Kidney tubule cell (primary cell): ENCODE measurements around the gene DROSHA.
"Not testable (repeated sequence)": the region's sequence is repeated elsewhere in the genome, so short reads cannot be mapped to it uniquely, and the experiment has no call there.

Experiments
- DNase-seq: peaks from one replicate; pipeline ENCODE4 v3.0.0-alpha.2; 2018; ENCODE audit warnings: low spot score

The DROSHA gene, protein sequence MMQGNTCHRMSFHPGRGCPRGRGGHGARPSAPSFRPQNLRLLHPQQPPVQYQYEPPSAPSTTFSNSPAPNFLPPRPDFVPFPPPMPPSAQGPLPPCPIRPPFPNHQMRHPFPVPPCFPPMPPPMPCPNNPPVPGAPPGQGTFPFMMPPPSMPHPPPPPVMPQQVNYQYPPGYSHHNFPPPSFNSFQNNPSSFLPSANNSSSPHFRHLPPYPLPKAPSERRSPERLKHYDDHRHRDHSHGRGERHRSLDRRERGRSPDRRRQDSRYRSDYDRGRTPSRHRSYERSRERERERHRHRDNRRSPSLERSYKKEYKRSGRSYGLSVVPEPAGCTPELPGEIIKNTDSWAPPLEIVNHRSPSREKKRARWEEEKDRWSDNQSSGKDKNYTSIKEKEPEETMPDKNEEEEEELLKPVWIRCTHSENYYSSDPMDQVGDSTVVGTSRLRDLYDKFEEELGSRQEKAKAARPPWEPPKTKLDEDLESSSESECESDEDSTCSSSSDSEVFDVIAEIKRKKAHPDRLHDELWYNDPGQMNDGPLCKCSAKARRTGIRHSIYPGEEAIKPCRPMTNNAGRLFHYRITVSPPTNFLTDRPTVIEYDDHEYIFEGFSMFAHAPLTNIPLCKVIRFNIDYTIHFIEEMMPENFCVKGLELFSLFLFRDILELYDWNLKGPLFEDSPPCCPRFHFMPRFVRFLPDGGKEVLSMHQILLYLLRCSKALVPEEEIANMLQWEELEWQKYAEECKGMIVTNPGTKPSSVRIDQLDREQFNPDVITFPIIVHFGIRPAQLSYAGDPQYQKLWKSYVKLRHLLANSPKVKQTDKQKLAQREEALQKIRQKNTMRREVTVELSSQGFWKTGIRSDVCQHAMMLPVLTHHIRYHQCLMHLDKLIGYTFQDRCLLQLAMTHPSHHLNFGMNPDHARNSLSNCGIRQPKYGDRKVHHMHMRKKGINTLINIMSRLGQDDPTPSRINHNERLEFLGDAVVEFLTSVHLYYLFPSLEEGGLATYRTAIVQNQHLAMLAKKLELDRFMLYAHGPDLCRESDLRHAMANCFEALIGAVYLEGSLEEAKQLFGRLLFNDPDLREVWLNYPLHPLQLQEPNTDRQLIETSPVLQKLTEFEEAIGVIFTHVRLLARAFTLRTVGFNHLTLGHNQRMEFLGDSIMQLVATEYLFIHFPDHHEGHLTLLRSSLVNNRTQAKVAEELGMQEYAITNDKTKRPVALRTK (N-terminal part only)

GRCh38 chr5:31531888-31532547 is at the start of gene DROSHA, which contains the start of gene C5orf22:
Gene DROSHA (minus strand): TSS chr5:31532093. CDS start chr5:31529059, 3,034 bp downstream.
Gene C5orf22 (plus strand): TSS chr5:31532301. CDS start chr5:31532393, 92 bp downstream.
- DNase-seq, result peak; percentile 97

GRCh38 chr5:31579558-31579957 is 47.7 kb upstream of the DROSHA start:
- no peak for DNase-seq

- DNase-seq, result no peak
Measured at GRCh38 chr5:31577438-31577837, 45.5 kb upstream of the DROSHA start.

- no peak for DNase-seq
Measured at GRCh38 chr5:31574772-31575171, 42.9 kb upstream of the DROSHA start.

DNA sequence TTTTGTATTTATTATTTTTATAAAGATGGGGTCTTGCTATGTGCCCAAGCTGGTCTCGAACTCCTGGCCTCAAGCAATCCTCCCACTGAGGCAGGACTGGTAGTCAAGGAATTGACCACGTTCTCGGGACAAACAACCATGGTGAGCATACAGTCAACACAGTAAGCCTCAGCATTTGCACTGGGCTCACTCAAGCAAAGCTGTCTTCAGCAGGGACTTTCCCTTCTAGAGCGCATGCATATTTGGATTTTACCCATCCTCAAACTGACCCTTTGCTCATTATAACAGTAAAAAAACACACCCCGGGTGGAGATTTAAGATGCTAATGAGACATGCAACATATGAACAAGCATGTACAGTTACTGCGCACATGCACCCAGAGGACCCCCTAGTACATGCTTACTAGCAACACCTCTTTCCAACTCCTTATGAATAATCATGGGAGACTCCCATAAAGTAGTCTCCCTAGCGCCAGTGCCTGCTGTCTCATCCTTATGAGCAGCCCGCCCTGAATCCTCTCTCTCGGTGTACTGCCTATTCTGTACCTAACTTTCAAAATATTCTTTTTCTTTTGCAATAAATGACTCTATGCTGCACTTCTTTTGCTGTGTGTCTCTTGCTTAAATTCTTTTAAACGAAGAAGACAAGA is 41.7 kb upstream of the DROSHA start:
- peak; percentile 40 for DNase-seq

GRCh38 chr5:31569068-31569467 is 37.2 kb upstream of the DROSHA start:
- no peak for DNase-seq

- DNase-seq, result no peak
Measured at GRCh38 chr5:31568302-31568835, 36.5 kb upstream of the DROSHA start.

DNA sequence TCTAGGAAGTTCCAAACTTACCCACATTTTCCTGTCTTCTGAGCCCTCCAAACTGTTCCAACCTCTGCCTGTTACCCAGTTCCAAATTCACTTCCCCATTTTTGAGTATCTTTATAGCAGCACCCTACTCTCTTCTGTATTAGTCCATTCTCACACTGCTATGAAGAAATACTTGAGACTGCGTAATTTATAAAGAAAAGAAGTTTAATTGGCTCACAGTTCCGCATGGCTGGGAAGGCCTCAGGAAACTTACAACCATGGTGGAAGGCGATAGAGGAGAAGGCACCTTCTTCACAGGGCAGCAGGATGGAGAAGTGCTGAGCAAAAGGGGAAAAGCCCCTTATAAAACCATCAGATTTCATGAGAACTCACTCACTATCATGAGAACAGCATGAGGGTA is 34.5 kb upstream of the DROSHA start:
- not testable (repeated sequence) for DNase-seq

DNA sequence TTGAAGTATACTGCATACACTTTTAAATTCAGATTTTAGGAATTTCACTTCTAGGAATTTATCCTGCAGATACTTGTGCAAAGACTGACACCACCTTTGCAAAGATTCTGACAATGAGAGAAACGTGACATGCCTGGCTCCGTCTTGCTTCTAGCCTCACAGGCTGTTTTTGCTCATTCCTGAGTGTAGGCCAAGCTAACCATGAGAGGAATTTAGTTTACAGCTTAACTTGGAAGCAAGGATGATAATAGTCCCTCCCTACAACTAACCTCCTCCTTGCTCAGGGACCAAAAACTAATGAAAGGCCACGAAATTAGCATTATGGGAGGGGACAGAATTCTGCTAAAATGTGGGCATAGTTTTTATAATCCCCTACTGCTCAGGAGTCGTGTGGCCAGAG is 31.3 kb upstream of the DROSHA start:
- no peak for DNase-seq

GRCh38 chr5:31561946-31562345 is 30.1 kb upstream of the DROSHA start:
- no peak for DNase-seq

DNA sequence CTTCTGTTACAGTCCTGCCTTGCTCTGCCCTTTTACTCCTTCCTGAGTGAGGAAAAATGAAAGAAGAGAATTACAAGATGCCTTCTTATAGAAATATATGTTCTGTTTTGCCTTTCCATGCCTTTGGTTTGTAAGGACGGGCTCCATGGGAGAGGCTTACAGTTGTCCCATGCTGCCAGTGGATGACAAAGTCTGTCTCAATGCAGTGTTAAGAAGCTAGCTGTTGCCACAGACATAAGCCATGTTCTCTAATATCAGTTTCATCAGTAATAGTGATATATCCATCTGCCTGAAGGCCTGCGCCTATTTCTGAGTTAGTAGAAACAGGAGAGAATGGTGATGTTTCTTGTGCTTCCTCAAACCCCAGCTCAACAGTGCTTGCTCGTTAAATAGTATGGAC is 28.0 kb upstream of the DROSHA start:
- no peak for DNase-seq

- no peak for DNase-seq
Measured at GRCh38 chr5:31556461-31556860, 24.6 kb upstream of the DROSHA start.

DNA sequence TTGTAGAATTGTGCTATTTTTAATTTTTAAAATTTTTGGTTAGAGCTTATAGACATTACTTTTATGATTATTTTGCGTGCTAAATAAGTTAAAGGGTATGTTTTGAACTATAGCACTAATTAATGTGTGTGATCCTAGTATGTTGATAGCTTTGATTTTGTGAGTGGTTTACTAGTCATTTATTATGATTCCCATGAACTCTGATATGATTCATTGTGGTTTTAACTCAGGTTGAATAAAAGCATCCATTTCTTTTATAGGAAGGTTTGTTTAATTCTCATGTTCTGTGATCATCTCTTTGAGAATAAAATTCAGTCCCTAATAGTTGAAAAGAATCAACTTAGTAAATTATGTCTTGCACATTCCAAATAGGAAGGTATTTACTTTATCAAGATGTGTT is 22.7 kb upstream of the DROSHA start:
- DNase-seq, result no peak

DNA sequence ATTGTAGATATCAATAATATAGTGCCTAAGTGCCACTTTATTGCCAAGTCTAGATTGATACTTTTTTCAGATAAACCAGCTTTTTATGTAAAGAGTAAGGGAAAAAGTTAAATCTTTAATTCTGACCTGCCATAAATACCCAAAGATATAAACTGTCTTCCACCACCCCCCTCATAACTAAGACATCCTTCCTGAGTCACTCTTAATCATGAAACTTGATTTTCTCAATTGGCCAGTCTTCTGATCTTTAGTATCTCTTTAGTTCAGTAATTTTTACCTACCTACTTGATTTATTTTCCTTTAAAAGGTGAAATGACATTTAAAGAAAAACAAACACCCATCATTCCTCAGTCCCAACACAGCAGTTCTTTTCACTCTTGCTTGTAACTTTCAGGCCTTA is 22.0 kb upstream of the DROSHA start:
- DNase-seq, result no peak

DNA sequence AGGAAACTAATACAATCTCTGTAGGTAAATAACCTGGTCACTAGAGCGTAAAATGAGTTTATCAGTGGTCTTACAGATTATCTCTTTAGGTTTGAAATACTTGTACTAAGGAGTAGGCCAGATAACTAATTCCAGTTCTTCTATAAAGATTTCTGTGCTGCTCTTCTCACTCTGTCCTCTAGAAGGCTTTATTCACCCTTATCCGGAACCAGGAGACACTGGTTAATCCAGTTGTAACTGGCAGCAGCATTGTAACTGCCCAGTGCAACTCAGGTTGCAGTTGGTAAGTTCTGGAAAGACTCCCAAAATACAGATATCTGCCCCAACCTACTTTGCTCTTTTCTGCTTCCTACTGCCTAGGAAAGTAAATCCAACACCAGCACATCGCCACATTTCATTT is 20.0 kb upstream of the DROSHA start:
- no peak for DNase-seq

GRCh38 chr5:31549114-31549513 is 17.2 kb upstream of the DROSHA start:
- DNase-seq, result not testable (repeated sequence)

DNA sequence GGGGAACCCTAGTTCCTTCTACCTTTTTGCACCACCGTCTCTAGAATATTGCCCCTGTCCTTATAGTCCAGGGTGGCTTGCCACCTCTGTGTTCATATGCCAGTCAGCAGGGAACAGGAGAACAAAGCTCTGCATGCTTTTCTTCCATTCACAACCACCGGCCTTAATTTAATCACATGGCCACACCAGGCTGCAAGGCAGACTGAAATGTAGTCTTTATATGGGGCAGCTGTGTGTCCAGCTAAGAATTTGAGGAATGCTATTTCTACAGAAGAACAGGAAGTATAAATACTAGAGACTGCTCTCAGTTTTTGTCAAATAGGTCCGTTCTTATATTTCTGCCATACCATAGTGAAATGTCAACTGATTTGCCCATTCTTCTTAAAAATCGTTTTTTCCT is 6.0 kb upstream of the DROSHA start:
- no peak for DNase-seq

DNA sequence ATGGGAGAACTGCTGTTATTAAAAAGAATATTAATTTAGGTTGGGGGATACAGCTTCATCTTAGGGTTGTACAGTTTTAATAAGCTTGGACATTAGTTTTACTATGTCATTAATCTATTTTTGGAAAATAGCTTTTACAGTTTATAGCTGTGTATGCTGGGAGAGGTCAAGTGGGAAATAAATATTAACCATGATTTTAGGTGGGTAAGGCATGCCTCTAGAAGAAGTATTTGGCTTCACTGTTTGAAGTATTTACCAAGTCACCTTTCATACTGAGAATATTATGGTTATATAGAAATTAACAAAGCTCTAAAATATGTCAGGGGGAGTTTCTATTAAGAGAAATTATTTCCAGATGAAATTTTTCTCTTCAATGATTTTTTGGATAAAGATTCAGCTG is 5.5 kb upstream of the DROSHA start:
- no peak for DNase-seq

DNA sequence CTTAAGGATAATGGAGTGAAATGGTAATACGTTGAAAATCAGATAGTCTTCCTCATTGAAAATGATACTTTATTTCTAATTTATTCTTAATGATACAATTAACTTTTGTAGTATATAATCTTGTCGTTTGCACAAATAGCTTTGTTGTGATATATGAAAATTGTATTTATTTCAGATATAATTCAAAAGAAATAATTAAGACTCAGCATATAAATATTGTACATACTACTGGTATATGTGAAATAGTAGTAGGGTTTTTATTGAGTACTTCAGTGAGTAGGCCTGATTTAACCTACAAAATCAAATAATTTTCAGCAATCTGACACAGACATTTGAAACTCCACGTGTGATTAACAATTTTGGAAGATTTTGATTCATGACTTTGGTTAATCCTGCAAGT is 5.0 kb upstream of the DROSHA start:
- DNase-seq, result no peak

GRCh38 chr5:31534527-31535046 is 2.7 kb upstream of the DROSHA start:
- DNase-seq, result no peak

- peak; percentile 30 for DNase-seq
Measured at GRCh38 chr5:31531543-31531887, 378 bp downstream of the DROSHA start.
